M059J (cell line): ENCODE results near the gene LDLRAD4. TPM values are rescaled to one million over a fixed set of nuclear protein-coding genes. Genes with fewer than 3 reads are reported as not detected.

ENCODE experiments used
- DNase-seq: peaks from one replicate; pipeline ENCODE4 v3.0.0-alpha.2; 2012; ENCODE audit warnings: low read depth
- total RNA-seq: library from RNA; depleted of rRNA; stranded (reverse); fragments of >200 nt; shearing (Covaris generic); gene quantifications from 2 replicates; pipeline ENCODE4 v1.2.3, GENCODE V29; 2014

LDLRAD4 gene
- total RNA-seq, 1 experiment from 2014 or later = 1.9 TPM

DNA sequence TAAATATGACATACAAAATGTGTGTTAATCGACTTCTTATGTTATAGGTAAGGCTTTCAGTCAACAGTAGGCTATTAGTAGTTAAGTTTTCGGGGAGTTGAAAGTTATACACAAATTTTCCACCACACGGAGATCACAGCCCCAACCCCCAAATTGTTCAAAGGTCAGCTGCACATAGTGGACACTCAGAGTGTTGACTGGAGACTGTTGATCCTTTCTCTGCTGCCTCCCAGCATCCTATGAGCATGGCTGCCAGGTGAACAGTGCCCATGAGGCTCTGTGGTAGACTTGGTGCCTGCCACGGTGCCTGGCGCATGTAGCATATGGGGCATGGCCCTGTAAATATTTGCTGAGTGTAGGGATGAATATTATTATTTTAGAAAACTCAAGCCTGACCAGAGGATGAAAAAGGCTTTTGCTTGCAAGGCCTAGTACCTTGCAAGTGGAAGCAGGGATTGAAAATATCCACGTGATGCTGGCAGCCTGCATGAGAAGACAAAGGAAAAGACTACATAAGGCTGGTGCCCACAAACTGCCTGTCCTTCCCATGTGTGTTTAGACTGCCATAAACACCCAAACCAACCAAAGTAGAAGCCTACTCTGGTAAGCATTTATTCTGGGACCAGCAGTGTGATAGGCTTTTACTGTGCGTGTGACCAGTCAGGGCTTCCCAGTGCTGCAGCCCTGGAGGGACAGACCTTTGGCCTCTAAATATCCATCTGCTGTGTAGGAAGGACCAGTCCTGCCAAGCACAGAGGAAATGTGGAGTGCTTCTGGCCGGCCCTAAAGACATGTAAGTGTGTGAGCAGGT lies 226.1 kb downstream of the LDLRAD4 start:
- DNase-seq = no peak

DNA sequence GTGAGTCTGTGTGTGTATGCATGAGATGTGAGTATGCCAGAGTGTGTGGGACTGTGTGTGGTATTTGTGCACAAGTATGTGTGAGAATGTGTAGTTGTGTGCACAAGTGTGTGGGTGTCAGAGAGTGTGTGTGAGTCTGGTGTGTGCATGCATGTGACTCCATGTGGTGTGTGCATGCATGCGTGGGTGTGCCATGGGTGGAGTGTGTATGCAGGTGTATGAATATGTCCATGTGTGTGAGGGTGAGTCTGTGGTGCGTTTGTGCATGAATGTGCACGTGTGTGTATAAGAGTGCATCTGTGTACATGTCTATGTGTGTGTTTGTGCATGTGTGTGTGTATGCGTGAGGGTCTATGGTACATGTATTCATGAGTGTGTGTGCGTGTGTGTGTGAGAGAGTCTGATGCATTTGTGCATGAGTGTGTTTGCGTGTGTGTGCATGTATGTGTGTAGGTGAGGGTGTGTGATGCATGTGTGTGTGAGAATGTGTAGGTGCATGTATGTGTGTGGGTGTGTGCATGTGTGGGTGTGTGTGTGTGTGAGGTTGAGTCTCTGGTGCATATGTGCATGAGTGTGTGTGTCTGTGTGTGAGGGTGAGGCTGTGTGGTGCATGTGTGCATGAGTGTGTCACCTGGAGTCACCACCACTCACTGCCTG lies 226.8 kb downstream of the LDLRAD4 start:
- no peak for DNase-seq

DNA sequence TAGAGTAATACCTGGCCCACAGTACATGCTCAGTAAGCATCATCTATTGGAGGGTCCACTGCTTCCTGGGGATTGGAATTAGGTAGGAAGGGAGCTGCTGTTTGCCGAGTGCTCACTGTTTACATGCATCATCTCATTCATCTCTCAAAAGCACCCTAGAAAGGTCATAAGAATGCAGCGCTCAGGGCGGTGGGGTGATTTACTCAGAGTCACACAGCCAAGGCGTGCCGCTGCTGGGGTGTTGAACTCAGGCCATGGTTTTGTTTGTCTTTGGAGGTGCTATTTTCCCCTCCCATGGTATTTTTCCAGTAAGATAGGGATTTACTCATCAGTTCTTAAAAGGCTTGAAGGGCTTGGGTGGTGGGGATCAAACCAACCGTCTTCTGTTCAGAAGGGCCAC lies 227.5 kb downstream of the LDLRAD4 start:
- DNase-seq = no peak

DNA sequence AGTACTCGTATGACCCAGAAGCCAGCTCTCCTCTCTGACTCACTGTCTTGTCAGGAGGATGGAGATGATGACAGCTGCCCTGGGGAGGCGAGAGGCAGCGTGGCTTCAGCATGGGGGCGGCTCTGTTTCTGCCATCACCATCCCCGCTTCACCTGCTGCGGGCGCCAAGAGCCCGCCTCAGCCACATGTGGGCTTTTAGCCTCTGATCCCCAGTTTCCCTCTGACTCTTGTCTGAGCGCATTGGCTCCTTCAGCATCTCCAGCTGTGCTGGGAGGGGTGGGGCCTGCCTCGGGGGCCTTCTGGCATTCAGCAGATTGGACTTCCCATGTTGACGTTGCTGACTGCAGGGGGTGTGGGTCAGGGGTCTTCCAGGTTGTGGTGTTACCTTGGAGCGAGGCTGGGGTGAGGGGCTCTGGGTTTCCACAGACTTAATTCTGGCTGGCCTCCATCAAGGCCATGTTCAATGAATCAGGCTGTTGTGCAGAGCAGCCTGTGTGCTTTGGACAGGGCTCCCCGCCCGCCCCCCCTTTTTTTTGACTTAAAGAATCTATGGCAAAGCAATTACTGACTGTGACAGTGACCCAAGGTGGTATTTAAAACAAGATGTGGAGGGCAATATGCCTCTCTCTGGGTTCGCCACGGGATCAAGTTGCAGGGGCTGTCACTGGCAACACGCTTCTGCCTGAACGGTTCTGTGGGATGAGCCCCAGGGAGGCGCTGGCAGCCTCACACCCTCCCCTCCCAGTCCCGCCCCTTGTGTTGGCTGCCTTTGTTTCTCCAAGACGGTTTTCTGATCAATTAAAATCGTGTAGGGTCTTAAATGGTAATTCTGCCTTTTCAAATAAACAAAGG lies 228.3 kb downstream of the LDLRAD4 start:
- DNase-seq = no peak

DNA sequence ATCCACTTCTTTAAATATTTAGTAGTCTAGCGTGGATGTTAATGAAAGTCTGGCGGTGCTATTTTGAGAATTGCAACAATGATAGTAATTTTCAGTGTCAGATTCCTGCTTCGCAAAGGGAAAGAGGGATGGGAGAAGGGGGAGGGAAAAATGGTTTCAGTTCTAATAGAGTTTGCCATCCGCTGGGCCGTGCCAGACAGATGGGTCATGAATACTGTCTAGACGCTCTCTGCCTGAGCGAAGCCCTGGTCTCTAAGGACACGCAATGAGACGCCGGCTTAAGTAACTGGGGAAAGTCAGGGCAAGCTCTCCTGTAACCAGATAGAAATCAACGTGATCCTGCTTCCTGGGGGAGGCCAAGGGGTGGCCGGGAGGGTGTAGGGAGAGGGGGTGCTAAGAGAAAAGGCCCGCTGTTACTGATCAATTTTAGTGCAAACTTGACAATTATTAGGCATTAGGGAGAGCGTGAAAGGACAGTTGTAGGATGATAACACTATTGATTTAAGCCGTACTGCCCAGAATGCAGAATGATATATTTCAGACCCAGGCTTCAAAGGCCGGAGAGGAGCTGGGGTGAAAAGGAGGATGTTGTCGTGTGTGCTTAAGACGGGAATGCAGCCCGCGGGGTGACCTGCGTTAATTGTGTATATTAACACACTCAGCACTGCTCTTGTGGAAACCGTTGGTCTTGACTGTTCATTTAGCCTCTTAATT lies 229.2 kb downstream of the LDLRAD4 start:
- DNase-seq = peak; percentile 87

DNA sequence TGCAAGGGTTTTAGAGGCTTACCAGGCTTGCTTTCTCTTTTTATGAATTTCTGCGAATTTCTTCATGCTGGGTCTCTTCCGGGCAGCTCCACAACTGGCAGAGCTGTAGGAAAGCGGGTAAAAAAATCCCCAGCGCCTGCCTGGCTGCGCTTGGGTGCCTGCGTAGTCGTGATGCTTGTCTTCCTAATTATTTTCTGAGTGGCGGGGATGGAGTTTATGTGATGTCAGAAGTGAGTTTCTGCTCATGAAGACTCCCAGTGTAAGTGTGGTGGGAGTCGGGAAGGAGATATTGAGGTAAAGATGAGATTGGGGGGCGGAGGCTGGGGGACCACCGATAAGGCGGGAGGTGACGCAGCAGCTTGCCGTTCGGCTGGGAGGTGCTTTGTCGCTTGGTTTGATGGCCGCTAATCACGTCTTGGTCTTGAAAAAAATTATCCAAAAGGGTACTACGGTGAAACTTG lies 229.8 kb downstream of the LDLRAD4 start:
- no peak for DNase-seq

DNA sequence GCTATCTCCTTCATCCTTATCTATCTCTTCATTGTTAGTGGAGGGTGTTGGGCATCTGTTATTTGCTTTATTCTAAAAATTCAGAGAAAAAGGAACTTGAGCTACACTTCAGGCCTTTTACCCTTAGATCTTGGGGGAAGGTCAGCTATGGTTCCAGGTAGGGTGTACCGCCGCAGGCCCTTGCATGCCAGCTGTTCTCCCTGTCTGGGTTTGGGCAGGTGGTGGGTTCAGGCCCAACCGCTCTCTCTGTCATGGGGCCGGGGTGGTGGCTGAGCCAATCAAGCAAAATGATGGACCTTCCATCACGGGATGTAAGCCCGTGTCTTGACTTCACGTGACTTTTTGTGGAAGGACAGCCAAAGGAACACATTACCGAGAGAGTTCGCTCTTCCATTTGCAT lies 231.1 kb downstream of the LDLRAD4 start:
- DNase-seq = no peak

DNA sequence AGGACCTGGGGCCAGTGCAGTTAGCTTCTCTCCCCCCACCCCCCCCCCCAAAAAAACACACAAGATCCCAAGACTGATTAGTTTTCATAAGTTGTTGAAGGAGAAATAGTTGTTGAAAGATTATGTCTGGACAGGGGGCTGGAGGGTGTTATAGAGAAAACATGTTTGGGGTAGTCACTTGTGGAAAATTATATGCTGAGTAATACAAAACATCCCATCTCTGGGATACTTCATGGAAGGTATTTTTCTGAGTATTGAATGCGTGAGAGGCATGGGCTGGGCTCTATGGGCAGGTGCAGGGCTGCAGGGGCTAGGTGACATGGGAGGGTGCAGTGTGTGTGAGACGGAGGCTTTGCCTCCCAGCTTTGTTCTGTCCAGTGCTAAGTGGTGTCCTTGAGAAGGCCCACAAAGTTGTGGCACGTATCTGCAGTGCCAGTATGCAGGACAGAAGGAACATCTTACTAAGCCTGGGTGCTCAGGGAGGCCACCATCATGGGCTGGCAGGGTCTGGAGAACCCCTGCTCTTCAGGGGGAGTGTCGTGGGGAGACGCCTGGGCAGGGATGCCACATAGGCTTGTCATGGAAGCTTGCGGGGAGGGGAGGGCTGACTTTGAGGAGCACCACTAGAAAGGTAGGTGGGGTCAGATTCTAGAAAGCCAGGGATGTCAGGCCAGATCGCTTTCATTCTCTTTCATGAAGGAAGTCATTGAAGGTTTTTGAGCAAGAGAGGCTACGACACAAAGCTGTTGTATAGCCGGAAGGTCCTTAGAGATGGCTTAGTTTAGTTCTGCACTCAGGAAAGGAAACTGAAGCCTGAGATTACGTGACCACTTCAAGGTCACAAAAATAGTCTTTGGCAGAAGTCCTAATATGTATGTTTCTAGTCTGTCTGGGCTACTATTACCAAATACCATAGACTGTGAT lies 232.0 kb downstream of the LDLRAD4 start:
- no peak for DNase-seq

DNA sequence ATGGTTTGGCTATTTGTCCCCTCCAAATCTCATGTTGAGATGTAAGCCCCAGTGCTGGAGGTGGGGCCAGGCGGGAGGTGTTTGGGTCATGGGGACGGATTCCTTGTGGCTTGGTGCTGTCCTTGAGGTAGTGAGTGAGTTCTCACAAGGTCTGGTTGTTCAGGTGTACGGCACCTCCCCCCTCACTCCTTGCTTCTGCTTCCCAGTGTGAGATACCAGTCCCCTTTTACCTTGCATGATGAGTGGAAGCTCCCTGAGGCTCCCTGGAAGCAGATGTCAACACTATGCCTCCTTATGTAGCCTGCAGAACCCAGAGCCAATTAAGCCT lies 232.6 kb downstream of the LDLRAD4 start:
- no peak for DNase-seq

DNA sequence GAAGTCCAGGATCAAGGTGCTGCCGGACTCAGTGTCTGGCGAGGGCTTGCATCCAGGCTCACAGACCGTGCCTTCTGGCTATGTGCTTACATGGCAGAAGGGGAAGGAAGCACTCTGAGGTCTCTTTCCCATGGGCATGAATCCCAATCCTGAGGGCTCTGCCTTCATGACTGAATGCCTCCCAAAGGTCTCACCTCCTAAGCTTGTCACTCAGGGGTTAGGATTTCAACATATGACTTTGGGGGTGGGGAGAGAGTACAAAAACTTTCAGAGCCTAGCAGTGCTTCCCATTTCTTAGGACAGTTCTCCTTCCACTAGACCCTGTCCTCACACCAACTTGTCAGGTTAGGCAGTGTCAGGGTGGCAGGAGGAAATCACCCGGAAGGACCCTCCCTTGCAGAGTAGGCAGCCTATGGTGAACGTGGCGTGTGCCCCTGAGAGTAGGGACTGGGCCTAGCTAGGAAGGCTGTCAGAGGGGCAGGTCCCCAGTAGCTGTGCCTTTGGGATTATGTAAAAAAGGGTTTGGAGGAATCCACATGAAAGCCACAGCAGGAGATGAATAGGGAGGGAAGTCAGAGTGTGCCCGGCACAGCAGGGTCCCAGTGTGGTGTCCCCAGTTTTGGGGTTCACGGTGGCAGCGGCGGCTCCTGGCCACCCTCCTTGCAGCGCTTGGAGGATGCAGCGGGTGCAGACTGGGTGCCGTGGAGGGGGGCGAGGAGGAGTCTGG lies 233.3 kb downstream of the LDLRAD4 start:
- DNase-seq = peak; percentile 38

DNA sequence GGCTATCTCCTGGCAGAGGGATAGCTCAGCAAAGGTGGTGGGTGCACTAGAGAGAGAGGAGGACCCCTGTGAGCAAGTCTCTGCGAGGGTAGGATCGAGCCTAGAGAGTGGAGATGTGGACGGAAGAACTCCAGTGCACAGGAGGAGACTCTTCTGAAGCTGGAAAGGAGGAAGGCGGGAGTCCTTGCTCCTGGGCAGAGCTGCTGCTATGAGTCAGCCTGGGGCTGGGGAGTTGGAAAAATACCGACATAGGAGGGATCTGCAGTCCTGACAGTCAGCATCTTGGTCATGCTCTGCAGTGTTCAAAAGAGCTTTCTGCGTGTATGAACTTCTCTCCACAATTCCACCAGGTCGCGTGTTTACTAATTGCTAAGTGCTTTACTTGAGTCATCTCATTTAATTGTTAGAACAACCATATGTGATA lies 233.8 kb downstream of the LDLRAD4 start:
- DNase-seq = peak; percentile 85

DNA sequence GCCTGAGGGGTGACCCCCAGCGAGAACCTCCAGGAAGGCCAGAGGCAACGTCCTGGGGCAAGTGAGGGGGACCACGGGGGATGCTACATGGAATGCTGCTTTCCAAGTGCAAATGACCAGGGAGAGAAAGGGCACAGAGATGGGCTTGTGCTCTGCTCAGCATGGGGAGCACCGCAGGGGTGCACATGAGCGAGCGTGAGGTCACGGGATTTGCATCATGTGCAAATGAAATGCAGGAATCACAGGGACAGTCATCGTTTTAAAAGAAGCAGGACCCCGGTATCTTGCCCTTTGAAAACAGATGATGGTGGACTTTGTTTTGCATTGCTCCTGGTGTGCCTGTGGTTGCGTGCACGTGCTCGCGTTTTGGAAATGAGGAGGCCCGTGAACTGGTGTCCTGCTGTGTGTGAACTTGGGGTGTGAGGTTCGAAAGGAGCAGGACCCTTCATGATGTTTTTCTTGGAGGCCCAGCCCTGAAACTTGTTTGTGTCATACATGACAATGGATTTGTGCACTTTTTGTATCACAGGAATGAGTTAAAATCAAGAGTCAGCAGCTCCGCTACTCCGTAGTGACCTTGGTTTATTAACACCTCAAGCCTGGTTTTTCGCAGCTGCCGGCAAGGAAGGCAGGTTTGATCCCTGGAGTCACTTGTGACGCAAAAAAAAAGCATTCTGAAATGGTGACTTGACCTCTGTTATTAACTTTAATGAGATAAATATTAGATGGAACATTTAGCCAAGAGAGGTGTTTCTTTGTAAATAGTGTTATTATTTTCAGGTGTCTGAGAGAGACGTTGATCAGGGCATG lies 234.5 kb downstream of the LDLRAD4 start:
- DNase-seq = no peak

DNA sequence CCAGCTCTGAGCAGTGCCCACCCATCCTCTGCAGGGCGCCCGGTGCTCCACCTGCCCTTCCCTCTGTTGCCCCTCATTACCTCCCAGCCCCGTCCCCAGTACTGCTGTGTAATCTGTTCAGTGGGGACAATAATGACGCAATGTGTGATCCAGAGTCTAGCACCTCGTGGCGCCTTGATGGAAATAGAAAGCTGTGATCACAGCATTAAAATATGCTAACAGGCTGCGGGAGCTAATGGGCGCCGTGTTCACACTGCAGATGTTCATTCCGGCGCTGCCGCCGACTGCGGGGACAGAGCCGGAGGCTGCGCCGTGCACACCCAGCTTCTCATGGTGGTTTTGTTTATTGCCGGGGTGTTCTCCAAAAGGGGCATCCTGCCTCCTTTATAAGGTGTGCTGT lies 235.2 kb downstream of the LDLRAD4 start:
- no peak for DNase-seq

DNA sequence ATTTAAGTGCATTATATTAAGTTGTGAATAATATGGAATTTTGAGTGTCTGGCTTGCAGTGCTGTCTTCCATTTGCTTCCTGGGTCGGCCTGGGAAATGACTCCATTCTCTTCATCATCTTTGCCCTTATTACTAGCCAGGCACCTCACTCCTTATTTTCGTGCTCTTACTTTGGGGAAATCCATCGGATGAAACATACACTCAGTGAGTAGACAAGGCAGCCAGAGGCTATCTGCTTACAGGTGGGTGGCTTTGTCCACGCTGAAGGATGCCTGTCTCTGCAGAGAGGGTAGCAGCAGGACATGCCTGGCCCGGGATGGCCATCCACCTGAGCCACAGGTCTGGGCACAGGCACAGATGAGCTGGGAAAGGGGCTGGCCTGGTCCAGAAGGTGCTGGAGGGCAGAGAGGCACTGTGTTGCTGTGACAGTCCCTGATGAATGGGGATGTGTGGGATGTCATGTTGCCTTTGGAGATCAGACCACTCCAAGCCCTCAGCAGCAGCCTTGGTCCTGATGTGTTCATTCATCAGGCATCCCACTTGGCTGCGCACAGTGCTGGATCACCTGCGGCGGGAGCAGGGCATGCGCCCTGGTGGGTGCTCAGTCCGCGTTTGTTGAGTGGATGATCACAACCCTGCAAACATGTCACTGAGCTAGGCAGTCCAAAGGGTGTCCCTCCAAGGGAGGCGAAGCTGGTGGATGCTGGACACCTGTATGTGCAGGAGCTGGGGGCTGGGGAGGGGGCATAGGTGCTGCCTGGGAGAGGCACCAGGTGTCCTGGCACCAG lies 236.0 kb downstream of the LDLRAD4 start:
- no peak for DNase-seq

DNA sequence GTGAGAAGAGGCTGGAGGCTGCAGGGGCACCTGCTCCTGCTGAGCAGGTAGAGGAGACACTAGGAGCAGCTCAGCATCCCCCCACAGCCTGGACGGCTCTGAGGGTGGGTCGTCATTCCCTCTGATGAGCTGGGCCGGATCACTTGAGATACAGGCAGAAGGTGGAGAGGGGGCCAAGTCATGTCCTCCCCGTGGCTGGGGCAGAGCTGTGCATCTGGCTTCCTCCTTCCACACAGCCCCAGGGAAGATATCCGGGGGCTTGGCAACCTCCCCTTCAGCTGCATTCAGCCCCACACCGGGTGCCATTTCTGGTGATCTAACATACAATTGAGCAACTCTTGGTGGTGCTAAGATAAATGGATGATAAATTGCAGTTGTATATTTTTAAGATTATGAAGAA lies 236.9 kb downstream of the LDLRAD4 start:
- DNase-seq = no peak

DNA sequence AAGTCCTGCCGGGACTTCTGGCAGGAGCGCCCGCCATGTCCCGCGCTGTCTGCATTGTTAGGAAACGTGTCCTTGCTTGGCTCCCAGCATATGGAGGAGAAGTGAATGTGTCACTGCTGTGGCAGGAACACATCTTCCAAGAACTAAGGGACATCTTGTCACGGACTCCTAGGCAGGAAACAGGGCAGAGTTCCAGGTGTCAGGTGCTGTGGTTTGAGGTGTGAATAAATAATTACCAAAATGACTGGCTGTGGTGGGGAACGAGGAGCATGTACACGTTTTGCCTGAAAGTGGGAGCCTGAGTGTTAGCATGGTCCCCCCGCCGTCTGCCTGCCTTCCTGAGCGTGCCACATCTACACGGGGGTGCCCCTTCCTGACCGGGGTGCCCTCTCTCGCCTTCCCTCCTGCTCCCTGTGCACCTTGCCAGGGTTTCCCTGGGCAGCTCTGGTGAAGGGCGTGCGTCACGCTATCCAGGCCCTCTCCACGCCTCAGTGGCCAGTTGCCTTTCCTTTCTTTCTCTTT lies 237.5 kb downstream of the LDLRAD4 start:
- no peak for DNase-seq

DNA sequence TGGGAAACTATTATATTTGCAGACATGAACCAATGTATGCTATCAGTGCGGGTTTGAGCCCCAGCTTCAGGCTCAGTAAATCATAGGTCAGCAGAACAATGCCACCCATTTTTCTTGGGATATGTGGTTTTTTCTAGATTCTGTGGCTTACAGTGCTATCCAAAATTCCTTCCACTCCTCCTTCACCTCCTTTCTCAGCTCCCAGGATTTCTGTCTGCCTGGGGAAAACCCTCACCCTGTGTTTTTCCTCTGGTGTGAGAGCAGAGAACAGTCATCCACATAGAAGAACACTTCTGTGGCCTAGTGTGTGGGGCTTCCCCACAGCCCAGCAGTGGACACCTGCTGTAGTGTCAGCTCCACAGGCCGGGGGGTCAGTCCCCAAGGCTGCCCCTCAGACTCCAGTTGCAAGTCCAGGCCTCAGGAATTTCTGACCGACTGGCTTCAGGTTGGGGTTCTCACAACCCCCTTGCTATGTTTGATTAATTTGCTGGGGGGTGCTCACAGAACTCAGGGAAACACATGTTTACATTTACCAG lies 238.2 kb downstream of the LDLRAD4 start:
- no peak for DNase-seq

DNA sequence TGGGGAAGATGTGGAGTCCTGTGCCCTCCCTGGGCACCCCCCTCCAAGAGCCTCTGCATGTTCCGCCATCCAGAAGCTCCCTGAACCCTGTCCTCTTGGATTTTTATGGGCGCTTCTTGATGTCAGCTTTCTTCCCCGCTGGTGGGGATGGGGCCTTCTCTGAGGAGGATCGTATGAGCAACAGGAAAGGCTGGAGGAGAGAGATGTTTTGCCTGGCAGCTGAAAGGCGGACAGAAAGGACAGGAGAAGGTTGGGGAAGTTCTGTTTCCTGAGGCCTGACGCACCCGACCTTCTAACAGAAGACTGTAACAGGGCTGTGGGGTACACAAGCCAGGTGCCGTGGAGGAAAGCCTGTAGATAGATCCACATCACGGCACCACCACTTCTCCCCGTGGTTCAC lies 238.8 kb downstream of the LDLRAD4 start:
- DNase-seq = no peak
